HG02623 (cell line): Measurements from ENCODE around the gene IFNAR2.

ENCODE experiments used
- ATAC-seq: cut with Tn5 transposase; IDR thresholded peaks from one replicate; pipeline ENCODE4 v1.9.1; 2021; ENCODE audit warnings: moderate library complexity; ENCODE audit not compliant: unreplicated experiment

The IFNAR2 gene

DNA sequence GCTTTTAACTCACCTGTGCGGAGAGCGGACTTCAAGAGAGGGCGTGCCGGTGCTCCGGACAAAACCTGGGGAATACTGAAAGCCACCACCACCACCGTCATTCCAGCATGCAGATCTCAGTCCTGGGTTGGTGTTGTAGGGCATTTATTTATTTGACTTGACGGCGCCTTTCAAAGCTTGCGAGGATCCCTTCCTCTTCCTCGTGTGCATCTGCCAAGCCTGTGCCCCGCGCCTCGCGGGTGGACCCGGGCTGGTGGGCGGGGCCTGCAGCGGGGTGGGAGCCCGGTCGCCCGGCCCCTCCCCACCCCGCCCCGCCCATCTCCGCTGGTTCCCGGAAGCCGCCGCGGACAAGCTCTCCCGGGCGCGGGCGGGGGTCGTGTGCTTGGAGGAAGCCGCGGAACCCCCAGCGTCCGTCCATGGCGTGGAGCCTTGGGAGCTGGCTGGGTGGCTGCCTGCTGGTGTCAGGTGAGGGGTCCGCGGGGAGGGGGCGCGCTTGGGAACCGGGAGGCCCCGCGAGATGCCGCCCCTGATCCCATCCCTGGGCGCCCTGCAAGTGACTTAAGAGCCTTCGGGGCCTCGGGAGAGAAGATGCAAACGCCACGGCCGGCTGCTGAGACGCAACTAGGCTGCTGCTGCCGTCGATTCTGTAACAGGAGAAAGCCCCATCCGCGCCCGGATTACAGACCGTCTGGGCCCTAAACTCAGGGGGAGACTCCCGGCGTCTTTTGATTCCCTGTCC lies 36.5 kb downstream of the IFNAR2 start, which contains the start of gene IL10RB:
IL10RB (plus strand) TSS at position 318 of the 739 bp plus-strand sequence; CDS start at position 417, 99 bp downstream.
- peak; percentile 35 for ATAC-seq

DNA sequence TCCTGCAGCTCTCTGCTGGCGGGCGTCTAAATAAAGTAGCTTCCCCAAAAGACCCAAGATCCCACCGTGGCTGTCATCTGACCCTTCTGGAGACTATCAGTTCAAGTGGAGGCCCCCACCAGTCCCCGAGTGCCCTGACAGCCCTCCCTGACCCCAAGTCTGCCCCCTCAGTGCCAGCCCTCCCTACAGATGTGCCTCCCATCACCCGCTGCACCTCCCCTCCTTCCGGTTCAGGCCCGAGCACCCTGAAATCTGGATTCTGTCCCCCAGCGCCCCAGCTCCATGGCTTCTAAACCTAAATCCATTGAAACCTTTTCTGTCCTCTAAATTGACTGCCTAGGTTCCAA lies 37.0 kb downstream of the IFNAR2 start:
- no peak for ATAC-seq

DNA sequence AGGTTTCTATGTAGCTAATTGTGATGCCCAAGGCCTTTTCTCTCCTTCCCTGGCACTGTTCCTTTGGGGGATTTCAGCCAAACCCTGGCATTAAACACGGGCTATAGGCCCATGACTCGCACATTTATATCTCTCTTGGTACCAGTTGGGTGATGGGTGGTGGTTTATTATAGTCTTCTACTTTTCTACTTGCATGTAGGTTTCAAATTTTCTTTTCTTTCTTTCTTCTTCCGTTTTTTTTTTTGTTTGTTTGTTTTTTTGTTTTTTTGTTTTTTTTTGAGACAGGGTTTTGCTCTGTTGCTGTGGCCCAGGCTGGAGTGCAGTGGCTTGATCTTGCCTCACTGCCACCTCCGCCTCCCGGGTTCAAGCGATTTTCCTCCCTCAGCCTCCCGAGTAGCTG lies 37.5 kb downstream of the IFNAR2 start:
- no peak for ATAC-seq

DNA sequence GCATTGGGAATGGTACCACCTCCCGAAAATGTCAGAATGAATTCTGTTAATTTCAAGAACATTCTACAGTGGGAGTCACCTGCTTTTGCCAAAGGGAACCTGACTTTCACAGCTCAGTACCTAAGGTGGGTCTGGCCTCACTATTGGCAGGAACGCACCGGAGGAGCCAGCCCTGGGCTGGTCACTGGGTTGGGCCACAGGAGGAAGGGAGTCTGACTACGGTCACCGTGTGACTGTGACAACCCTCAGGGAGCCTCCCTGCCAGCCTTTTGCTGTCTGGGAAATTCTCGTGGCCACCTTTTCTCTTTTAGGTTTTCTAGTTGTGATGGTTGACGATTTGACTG lies 38.6 kb downstream of the IFNAR2 start:
- ATAC-seq: peak; percentile 6

DNA sequence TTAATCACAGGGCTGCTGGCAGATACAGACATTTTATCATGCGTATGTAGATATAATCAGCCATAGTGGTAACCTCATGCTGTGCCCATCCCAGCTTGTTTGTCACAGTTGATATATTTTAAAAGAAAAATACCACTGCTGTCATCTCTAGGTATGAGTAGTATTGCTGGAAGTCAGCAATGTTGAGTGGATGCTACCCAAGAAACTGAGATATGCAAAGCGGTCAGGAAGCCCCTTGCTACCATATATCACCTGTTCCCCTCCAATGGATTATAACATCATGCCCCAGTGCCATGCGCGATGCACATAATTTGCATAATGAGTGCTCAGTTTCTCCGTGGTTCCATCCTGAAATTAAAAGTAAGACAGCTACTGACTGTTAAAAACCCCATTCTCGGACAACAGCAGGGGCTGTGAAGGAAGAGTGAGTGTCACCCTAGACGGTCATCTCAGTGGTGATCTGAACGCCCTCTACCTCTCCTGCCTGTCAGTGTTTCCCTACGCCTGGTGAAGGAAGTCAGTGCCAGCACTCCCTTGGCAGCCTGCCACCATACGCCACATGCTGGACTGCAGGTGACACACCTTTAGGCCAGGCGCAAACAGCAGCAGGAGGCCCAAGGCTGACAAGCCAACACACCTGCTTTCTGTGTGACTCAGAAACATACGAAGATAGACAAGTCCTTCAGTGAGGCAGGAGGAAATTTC lies 39.2 kb downstream of the IFNAR2 start:
- ATAC-seq: peak; percentile 60

DNA sequence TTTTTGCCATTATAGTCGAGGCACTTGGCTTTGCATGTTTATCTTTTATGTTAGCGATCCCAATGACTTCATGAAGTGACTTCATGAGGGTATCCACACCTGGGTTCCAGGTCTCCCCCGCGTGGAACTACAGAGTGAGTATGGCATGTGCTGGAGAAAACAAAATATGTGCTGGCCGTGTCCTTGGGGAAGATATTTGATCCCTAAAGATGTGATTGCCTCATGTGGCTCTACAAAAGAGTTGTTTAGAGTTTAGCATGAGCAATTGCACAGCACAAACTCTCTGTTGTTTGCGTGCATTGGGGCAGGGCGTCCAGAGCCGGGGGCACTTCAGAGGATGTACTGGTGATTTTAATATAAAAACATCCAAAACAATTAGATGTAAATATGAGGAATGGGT lies 41.2 kb downstream of the IFNAR2 start:
- no peak for ATAC-seq

DNA sequence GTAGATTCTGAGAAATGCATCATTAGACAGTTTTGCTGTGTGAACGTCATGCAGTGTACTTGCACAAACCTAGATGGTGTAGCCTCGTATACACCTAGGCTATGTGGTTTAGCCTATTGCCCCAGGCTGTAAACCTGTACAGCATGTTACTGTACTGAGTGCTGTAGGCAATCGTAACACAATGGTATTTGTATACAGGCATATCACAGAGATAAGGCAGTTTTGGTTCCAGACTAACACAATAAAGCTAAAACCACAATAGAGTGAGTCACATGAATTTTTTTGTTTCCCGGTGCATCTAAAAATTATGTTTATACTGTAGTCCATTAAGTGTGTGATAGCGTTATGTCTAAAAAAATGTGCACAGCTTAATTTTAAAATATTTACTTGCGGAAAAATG lies 43.3 kb downstream of the IFNAR2 start:
- no peak for ATAC-seq

DNA sequence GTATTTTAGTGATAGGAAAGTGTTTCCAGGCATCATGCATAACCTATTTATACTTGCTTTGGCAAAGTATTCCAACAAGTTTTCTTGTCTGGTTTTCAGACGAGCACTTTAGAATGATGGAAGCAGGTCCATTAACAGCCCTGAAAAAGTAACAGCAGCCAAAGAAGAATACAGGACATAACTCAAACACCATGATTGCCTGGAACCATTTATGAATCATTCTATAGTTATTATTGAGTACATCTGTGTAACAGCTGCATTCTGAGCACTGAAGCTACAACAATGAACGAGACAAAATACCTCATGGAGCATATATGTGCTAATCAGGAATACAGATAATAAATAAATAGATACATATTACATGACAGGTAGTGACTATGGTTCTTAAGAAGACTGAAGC lies 49.0 kb downstream of the IFNAR2 start:
- ATAC-seq: no peak

DNA sequence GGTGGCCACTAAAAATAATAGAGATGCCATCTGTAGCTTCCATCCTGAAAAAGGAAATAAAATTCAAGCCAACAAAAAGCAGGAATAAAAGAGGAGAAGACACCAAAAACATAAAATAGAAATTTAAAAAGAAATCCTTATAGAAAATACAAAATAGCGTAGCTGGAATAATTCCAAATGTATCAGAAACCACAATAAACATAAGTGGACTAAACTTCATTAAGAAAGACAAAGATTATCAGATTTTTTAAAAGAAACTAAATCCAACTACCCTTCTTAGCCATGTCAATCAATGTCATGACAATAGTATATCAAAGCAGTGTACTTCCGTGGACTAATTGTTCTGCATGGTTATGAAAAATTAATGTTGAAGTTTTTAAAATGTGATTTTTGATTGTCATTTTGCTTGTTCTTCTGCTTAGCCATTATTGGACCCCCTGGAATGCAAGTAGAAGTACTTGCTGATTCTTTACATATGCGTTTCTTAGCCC lies 49.6 kb downstream of the IFNAR2 start:
- ATAC-seq: no peak
